H1 (cell line): ENCODE data around the gene DDR2. TPM values are rescaled to one million over a fixed set of nuclear protein-coding genes. Genes with fewer than 3 reads are reported as not detected.

ENCODE experiments used
- CTCF ChIA-PET: fragments of 300-600 bp; sonication (Branson Sonifier 250); formaldehyde crosslinking; loops from one replicate; lab custom pipeline; 2021; ENCODE audit not compliant: partially characterized antibody; lab: Charles Lee
- POLR2A ChIA-PET: fragments of 300-600 bp; sonication (Branson Sonifier 250); formaldehyde crosslinking; loops from one replicate; lab custom pipeline; 2021; ENCODE audit warnings: inconsistent platforms; ENCODE audit not compliant: partially characterized antibody; lab: Charles Lee
- DNase-seq, 2 experiments: peaks; one replicate each; pipeline versions ENCODE4 v3.0.0 to v3.0.0-alpha.2; 2010 to 2022; ENCODE audit warnings: low spot score in 2 of 2, low read depth in 1 of 2, mixed read lengths in 1 of 2
- FAIRE-seq: peaks from 2 replicates; lab custom pipeline; 2011; peaks lifted over from hg19 to GRCh38; lab: Jason Lieb, UNC
- H2AFZ ChIP-seq: 2 replicates; pipeline ENCODE4 v1.8.1; 2012; ENCODE audit warnings: low read length, inconsistent platforms
- H2AK5ac ChIP-seq: 2 replicates; pipeline ENCODE4 v1.6.1; 2013; ENCODE audit warnings: low read depth, low read length
- H2BK120ac ChIP-seq: replicated peaks from 2 replicates; pipeline ENCODE3; 2013; ENCODE audit warnings: low read depth, low read length, inconsistent platforms
- H2BK12ac ChIP-seq: 2 replicates; pipeline ENCODE4 v1.6.1; 2013; ENCODE audit warnings: low read depth, low read length
- H2BK15ac ChIP-seq: 2 replicates; pipeline ENCODE4 v1.6.1; 2013; ENCODE audit warnings: low read length
- H2BK20ac ChIP-seq: 2 replicates; pipeline ENCODE4 v1.6.1; 2013; ENCODE audit warnings: low read length
- H2BK5ac ChIP-seq: 2 replicates; pipeline ENCODE4 v1.6.1; 2013; ENCODE audit warnings: low read depth, low read length
- H3K14ac ChIP-seq: 2 replicates; pipeline ENCODE4 v1.6.1; 2013; ENCODE audit warnings: inconsistent platforms; ENCODE audit not compliant: insufficient read length
- H3K18ac ChIP-seq: 2 replicates; pipeline ENCODE4 v1.6.1; 2013; ENCODE audit warnings: low read length; ENCODE audit errors: extremely low read depth
- H3K23ac ChIP-seq: 2 replicates; pipeline ENCODE4 v1.6.1; 2013; ENCODE audit warnings: inconsistent platforms; ENCODE audit not compliant: insufficient read length
- H3K23me2 ChIP-seq: 2 replicates; pipeline ENCODE4 v1.6.1; 2013; ENCODE audit warnings: low read depth, low read length
- H3K27ac ChIP-seq: 2 replicates; pipeline ENCODE4 v1.6.1; 2011; ENCODE audit warnings: low read depth, low read length, inconsistent platforms
- H3K27me3 ChIP-seq, 4 experiments: replicated peaks in 1 of 4; 1 replicate in 1 of 4; 2 replicates in 3 of 4; pipeline versions ENCODE4 v1.6.1 to v1.8.1; 2011 to 2013; ENCODE audit warnings: low read length in 3 of 4, mild to moderate bottlenecking in 3 of 4, inconsistent platforms in 2 of 4, mixed read lengths in 2 of 4, moderate library complexity in 1 of 4; ENCODE audit not compliant: control insufficient read depth in 3 of 4, insufficient read depth in 3 of 4; ENCODE audit errors: extremely low read depth in 1 of 4
- H3K36me3 ChIP-seq, 4 experiments: 2 replicates each; pipeline versions ENCODE4 v1.6.1 to v1.8.1; 2011 to 2013; ENCODE audit warnings: mild to moderate bottlenecking in 4 of 4, low read length in 3 of 4, moderate library complexity in 2 of 4, control low read depth in 1 of 4, inconsistent platforms in 1 of 4; ENCODE audit not compliant: insufficient read depth in 4 of 4, control insufficient read depth in 2 of 4
- H3K4ac ChIP-seq: replicated peaks from 2 replicates; pipeline ENCODE3; 2013; ENCODE audit warnings: low read length, low read depth, mixed read lengths, inconsistent platforms; ENCODE audit not compliant: insufficient read length
- H3K4me1 ChIP-seq, 4 experiments: replicated peaks in 1 of 4; 1 replicate in 1 of 4; 2 replicates in 3 of 4; pipeline versions ENCODE4 v1.6.1 to v1.8.1; 2011 to 2013; ENCODE audit warnings: low read length in 3 of 4, inconsistent platforms in 2 of 4, mixed read lengths in 1 of 4; ENCODE audit not compliant: insufficient read depth in 4 of 4, control insufficient read depth in 3 of 4
- H3K4me2 ChIP-seq, 2 experiments: 2 replicates each; pipeline versions ENCODE4 v1.6.1 to v1.8.1; 2011 to 2013; ENCODE audit warnings: low read depth in 2 of 2, low read length in 2 of 2, control low read depth in 1 of 2, inconsistent platforms in 1 of 2, mild to moderate bottlenecking in 1 of 2; ENCODE audit not compliant: insufficient read depth in 1 of 2
- H3K4me3 ChIP-seq, 4 experiments: fragments of 200-600, 300-600 bp in 1 of 4; sonication (generic), shearing (Covaris generic), sonication (Bioruptor Twin) in 1 of 4; 2 replicates each; pipeline versions ENCODE4 v1.5.1 to v1.8.1; 2011 to 2016; ENCODE audit warnings: low read length in 4 of 4, low read depth in 3 of 4, control low read depth in 2 of 4, inconsistent platforms in 2 of 4, mild to moderate bottlenecking in 2 of 4, mixed read lengths in 1 of 4, moderate library complexity in 1 of 4; ENCODE audit not compliant: insufficient read depth in 2 of 4; ENCODE audit errors: extremely low read depth in 1 of 4
- H3K56ac ChIP-seq: replicated peaks from 2 replicates; pipeline ENCODE3; 2013; ENCODE audit warnings: low read depth, mild to moderate bottlenecking, mixed read lengths, low read length, inconsistent platforms; ENCODE audit not compliant: insufficient read length
- H3K79me1 ChIP-seq: 2 replicates; pipeline ENCODE4 v1.6.1; 2013; ENCODE audit warnings: low read depth, low read length, control low read depth
- H3K79me2 ChIP-seq, 2 experiments: 2 replicates each; pipeline versions ENCODE4 v1.6.1 to v1.8.1; 2012 to 2013; ENCODE audit warnings: low read length in 2 of 2, mild to moderate bottlenecking in 2 of 2, inconsistent platforms in 1 of 2; ENCODE audit not compliant: insufficient read depth in 2 of 2, control insufficient read depth in 1 of 2
- H3K9ac ChIP-seq, 4 experiments: replicated peaks in 1 of 4; 1 replicate in 1 of 4; 2 replicates in 3 of 4; pipeline versions ENCODE4 v1.6.1 to v1.8.1; 2011 to 2013; ENCODE audit warnings: low read depth in 3 of 4, low read length in 3 of 4, control low read depth in 2 of 4, mild to moderate bottlenecking in 2 of 4, moderate library complexity in 2 of 4, inconsistent platforms in 1 of 4; ENCODE audit errors: extremely low read depth in 1 of 4
- H3K9me3 ChIP-seq, 2 experiments: 2 replicates each; pipeline versions ENCODE4 v1.6.1 to v1.8.1; 2012 to 2013; ENCODE audit warnings: mild to moderate bottlenecking in 2 of 2, moderate library complexity in 2 of 2, control low read depth in 1 of 2, inconsistent platforms in 1 of 2, low read depth in 1 of 2, low read length in 1 of 2, mixed read lengths in 1 of 2; ENCODE audit not compliant: insufficient read depth in 2 of 2
- H4K20me1 ChIP-seq, 2 experiments: replicated peaks in 1 of 2; 2 replicates each; pipeline versions ENCODE3 to v1.8.1; 2011 to 2013; ENCODE audit warnings: inconsistent platforms in 2 of 2, low read length in 2 of 2, mild to moderate bottlenecking in 1 of 2; ENCODE audit not compliant: insufficient read depth in 2 of 2, control insufficient read depth in 1 of 2
- H4K5ac ChIP-seq: 2 replicates; pipeline ENCODE4 v1.6.1; 2013; ENCODE audit warnings: low read length, low read depth, mixed read lengths, inconsistent platforms; ENCODE audit not compliant: insufficient read length
- H4K8ac ChIP-seq: 2 replicates; pipeline ENCODE4 v1.8.0; 2013; ENCODE audit warnings: mild to moderate bottlenecking, moderate library complexity, low read length, inconsistent platforms; ENCODE audit not compliant: insufficient read depth; ENCODE audit errors: extremely low read depth
- H4K91ac ChIP-seq: replicated peaks from 2 replicates; pipeline ENCODE3; 2013; ENCODE audit warnings: low read length, mixed read lengths, inconsistent platforms; ENCODE audit not compliant: insufficient read length
- ATF3 ChIP-seq: IDR thresholded peaks from 2 replicates; pipeline ENCODE4 v1.6.1; 2011; ENCODE audit warnings: low read depth, mild to moderate bottlenecking, low read length; ENCODE audit not compliant: insufficient read depth
- CBX5 ChIP-seq: fragments of 300-800, 300-1000 bp; sonication (generic); IDR thresholded peaks from 2 replicates; pipeline ENCODE4 v1.7.1; 2016; ENCODE audit warnings: antibody characterized with exemption, low read length, low read depth
- CEBPB ChIP-seq: IDR thresholded peaks from 2 replicates; pipeline ENCODE4 v1.6.1; 2012; ENCODE audit warnings: low read depth, low read length
- CREB1 ChIP-seq: IDR thresholded peaks from 2 replicates; pipeline ENCODE4 v1.6.1; 2012; ENCODE audit warnings: inconsistent platforms
- FOSL1 ChIP-seq: IDR thresholded peaks from 2 replicates; pipeline ENCODE4 v1.6.1; 2011; ENCODE audit warnings: mild to moderate bottlenecking, low read depth, low read length, moderate library complexity; ENCODE audit not compliant: insufficient read depth
- HDAC2 ChIP-seq, 2 experiments: fragments of 300-600 bp in 1 of 2; sonication (generic) in 1 of 2; IDR thresholded peaks; 2 replicates each; pipeline ENCODE4 v1.6.1; 2011 to 2012; ENCODE audit warnings: low read depth in 2 of 2, low read length in 2 of 2, mild to moderate bottlenecking in 2 of 2, moderate library complexity in 2 of 2, borderline replicate concordance in 1 of 2, inconsistent platforms in 1 of 2
- KDM5A ChIP-seq: fragments of 200-600 bp; IDR thresholded peaks from 2 replicates; pipeline ENCODE4 v1.7.1; 2012; ENCODE audit warnings: mild to moderate bottlenecking, low read length, inconsistent platforms, mixed read lengths
- MAFK ChIP-seq: IDR thresholded peaks from 2 replicates; pipeline ENCODE4 v1.6.1; 2012; ENCODE audit warnings: low read depth, mild to moderate bottlenecking, improper control_type of control experiment, low read length
- POLR2A ChIP-seq, 2 experiments: IDR thresholded peaks; 1 replicate in 1 of 2; 2 replicates in 1 of 2; pipeline ENCODE4 v1.6.1; 2011; ENCODE audit warnings: low read depth in 2 of 2, low read length in 2 of 2, mild to moderate bottlenecking in 2 of 2; ENCODE audit errors: control extremely low read depth in 1 of 2
- RAD21 ChIP-seq, 2 experiments: IDR thresholded peaks in 1 of 2; conservative IDR thresholded peaks in 1 of 2; 2 replicates each; pipeline ENCODE4 v1.6.1; 2011; ENCODE audit warnings: low read depth in 2 of 2, low read length in 2 of 2, improper control_type of control experiment in 1 of 2, inconsistent platforms in 1 of 2, mild to moderate bottlenecking in 1 of 2, moderate library complexity in 1 of 2
- SIX5 ChIP-seq: IDR thresholded peaks from 2 replicates; pipeline ENCODE4 v1.6.1; 2011; ENCODE audit warnings: mild to moderate bottlenecking, low read depth, low read length
- SP2 ChIP-seq: IDR thresholded peaks from 2 replicates; pipeline ENCODE4 v1.6.1; 2012; ENCODE audit warnings: mild to moderate bottlenecking, low read length, inconsistent platforms
- SP4 ChIP-seq: IDR thresholded peaks from 2 replicates; pipeline ENCODE4 v1.6.1; 2012; ENCODE audit warnings: low read length, inconsistent platforms
- ZNF274 ChIP-seq: IDR thresholded peaks from 2 replicates; pipeline ENCODE4 v1.7.0; 2012; ENCODE audit warnings: low read length, borderline replicate concordance; ENCODE audit errors: extremely low read depth
- WGBS, 2 experiments: shearing (Covaris generic) in 1 of 2; methylation state at CpG; one replicate each; pipeline versions ENCODE4 v1.1.6 to v1.1.7; 2013 to 2015; ENCODE audit warnings: low lambda C conversion rate in 2 of 2, mixed read lengths in 2 of 2, inconsistent platforms in 1 of 2, low coverage in 1 of 2, missing lambda C conversion rate in 1 of 2; ENCODE audit not compliant: insufficient replicate concordance in 2 of 2, insufficient coverage in 1 of 2, insufficient read length in 1 of 2; ENCODE audit errors: extremely low coverage in 1 of 2, missing lambda C conversion rate in 1 of 2; 5-methylcytosine and 5-hydroxymethylcytosine counted together
- polyA plus RNA-seq, 7 experiments: library from polyadenylated mRNA; depleted of rRNA in 3 of 7; stranded (reverse) in 5 of 7; unstranded in 2 of 7; fragments of >200 nt in 5 of 7; fragments of 200-250 nt in 2 of 7; gene quantifications; 1 replicate in 5 of 7; 2 replicates in 1 of 7; 4 replicates in 1 of 7; pipeline versions ENCODE4 v1.2.1 to v1.2.3, GENCODE V29; 2011 to 2013; ENCODE audit warnings: missing spikeins in 2 of 7, mixed read lengths in 2 of 7
- total RNA-seq: library from RNA; stranded (reverse); fragmentation: NEBNext Ultra II Directional; extraction: Animal tissue kit (Norgen Biotek cat#: 25700); gene quantifications from 2 replicates; pipeline ENCODE4 v1.2.1, GENCODE V29; 2021

Gene DDR2
- total and polyA plus RNA-seq, 2 of the 8 experiments (the other 6 are each of a cell fraction or from before 2014, with no cell fraction given), result 1.00 to 2.1 TPM

GRCh38 chr1:162736184-162736583 lies 103.9 kb downstream of the DDR2 start:
- Histone ChIP-seq H3K18ac (no peak overlapping the region), H3K4ac (no peak overlapping the region), H3K79me2 (no peaks in the 10 kb centered on the region), H3K4me2 (no peak overlapping the region), H2BK20ac (no peak overlapping the region), H3K27me3 (no peaks in the 10 kb centered on the region), H2BK120ac (no peak overlapping the region), H3K9ac (no peak overlapping the region), H2AK5ac (no peak overlapping the region), H3K9me3 (no peaks in the 10 kb centered on the region), H2BK12ac (no peak overlapping the region), H3K23ac (no peak overlapping the region), H3K23me2 (no peaks in the 10 kb centered on the region), H2BK5ac (no peak overlapping the region), H4K20me1 (no peaks in the 10 kb centered on the region), H3K27ac (no peak overlapping the region), H4K8ac (no peak overlapping the region), H2BK15ac (no peak overlapping the region), H3K4me1 (no peaks in the 10 kb centered on the region), H2AFZ (no peak overlapping the region), H3K56ac (no peak overlapping the region), H3K79me1 (no peaks in the 10 kb centered on the region), H3K36me3 (no peaks in the 10 kb centered on the region), H4K91ac (no peak overlapping the region), H4K5ac (no peak overlapping the region), H3K14ac (no peak overlapping the region), H3K4me3 (no peak overlapping the region)
- WGBS, 2 experiments, result 84% methylated on average over 3 of the region's 3 CpGs; no CpG with 5 or more reads in 1 of the 2 experiments
- ChIA-PET POLR2A (no interaction called here), CTCF (no interaction called here)
- FAIRE-seq (no peak), DNase-seq (no peak)
- no peak for TF ChIP-seq ATF3
- TF ChIP-seq RAD21 (IDR thresholded peaks at IDR 0.05 in 1 of 2, conservative IDR thresholded peaks at IDR 0.05 in 1 of 2; ENCODE audit: low read depth in 2 of 2, low read length in 2 of 2), result no peak
- no peak for TF ChIP-seq CREB1
- no peak for TF ChIP-seq SP2
- no peak for TF ChIP-seq ZNF274
- no peak for TF ChIP-seq SIX5
- TF ChIP-seq MAFK, result no peak
- no peak for TF ChIP-seq CEBPB
- TF ChIP-seq POLR2A (IDR thresholded peaks at IDR 0.05; ENCODE audit: control extremely low read depth in 1 of 2, low read depth in 2 of 2, low read length in 2 of 2), result no peak
- no peak for TF ChIP-seq HDAC2 (IDR thresholded peaks at IDR 0.05; ENCODE audit: borderline replicate concordance in 1 of 2, low read depth in 2 of 2, low read length in 2 of 2)
- TF ChIP-seq SP4, result no peak
- TF ChIP-seq FOSL1, result no peak
- no peak for TF ChIP-seq KDM5A
- no peak for TF ChIP-seq CBX5
